ENCODE results near the gene ST8SIA4.

Gene ST8SIA4

DNA sequence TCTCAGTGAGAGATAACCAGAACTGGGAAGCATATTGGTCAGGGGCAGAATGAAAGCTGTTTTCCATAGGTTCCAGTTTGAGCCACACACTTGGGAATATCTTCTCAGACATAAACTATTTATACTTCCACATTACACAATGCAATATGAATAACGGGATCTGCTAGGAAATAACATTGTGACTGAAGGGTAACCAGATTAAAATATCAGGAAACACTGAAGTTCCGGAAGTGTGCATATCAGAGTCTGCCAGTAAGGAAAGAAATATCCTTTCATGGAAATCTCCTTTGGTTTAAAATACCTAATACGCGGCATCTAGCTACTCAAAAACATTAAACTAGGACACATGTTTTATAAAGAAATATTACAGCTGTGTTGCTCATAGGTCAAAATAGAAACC, 56.3 kb downstream of the ST8SIA4 start:
- Histone ChIP-seq H3K36me3 (ENCODE audit: control insufficient read depth, insufficient read depth, low read length, severe bottlenecking) (no peaks in the 10 kb centered on the region), H3K4me3 (ENCODE audit: low read length) (peak overlapping the region; percentile 60), H3K4me1 (ENCODE audit: control insufficient read depth, insufficient read depth, low read length) (peaks cover 11% of the 10 kb centered on the region), H3K9me3 (ENCODE audit: control insufficient read depth, low read length) (no peaks in the 10 kb centered on the region), H3K9ac (ENCODE audit: low read length) (no peak overlapping the region), H3K27me3 (replicated peaks; ENCODE audit: control insufficient read depth, insufficient read depth, low read length) (no peaks in the 10 kb centered on the region)
- DNase-seq (ENCODE audit: low read depth), result peak; percentile 46

DNA sequence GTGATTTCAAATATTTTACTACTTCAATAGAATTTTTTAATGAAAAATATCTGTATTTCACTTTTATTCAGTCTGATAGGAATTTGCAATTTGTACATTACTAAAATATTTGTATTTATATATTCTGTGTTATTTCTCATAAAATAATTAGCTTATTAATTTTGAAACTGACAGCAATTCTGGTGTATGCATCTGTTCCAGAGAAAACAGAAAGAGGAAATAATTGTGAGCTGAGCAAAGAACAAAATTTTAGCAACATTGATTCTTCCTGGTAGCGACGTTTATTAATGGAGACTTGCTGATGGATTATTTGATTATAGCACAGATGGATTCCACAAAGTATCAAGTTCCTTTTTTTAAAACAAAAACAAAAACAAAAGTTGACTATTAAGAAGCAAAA, 61.0 kb downstream of the ST8SIA4 start:
- peaks cover 16% of the 10 kb centered on the region for H3K4me1 ChIP-seq (ENCODE audit: control insufficient read depth, insufficient read depth, low read length)
- H3K9me3 ChIP-seq (ENCODE audit: control insufficient read depth, low read length), result no peaks in the 10 kb centered on the region
- no peak overlapping the region for H3K9ac ChIP-seq (ENCODE audit: low read length)
- H3K27me3 ChIP-seq (replicated peaks; ENCODE audit: control insufficient read depth, insufficient read depth, low read length), result no peaks in the 10 kb centered on the region
- H3K4me3 ChIP-seq (ENCODE audit: low read length), result no peak overlapping the region
- H3K36me3 ChIP-seq (ENCODE audit: control insufficient read depth, insufficient read depth, low read length, severe bottlenecking), result no peaks in the 10 kb centered on the region
- no peak for DNase-seq (ENCODE audit: low read depth)

- Histone ChIP-seq H3K4me1 (ENCODE audit: control insufficient read depth, insufficient read depth, low read length) (peaks cover 10% of the 10 kb centered on the region), H3K4me3 (ENCODE audit: low read length) (no peak overlapping the region), H3K9me3 (ENCODE audit: control insufficient read depth, low read length) (no peaks in the 10 kb centered on the region), H3K36me3 (ENCODE audit: control insufficient read depth, insufficient read depth, low read length, severe bottlenecking) (no peaks in the 10 kb centered on the region), H3K9ac (ENCODE audit: low read length) (no peak overlapping the region), H3K27me3 (replicated peaks; ENCODE audit: control insufficient read depth, insufficient read depth, low read length) (no peaks in the 10 kb centered on the region)
- DNase-seq (ENCODE audit: low read depth), result no peak
Observed at GRCh38 chr5:100841358-100842076, 61.6 kb downstream of the ST8SIA4 start.

GRCh38 chr5:100840789-100841188, 62.3 kb downstream of the ST8SIA4 start:
- H3K9me3 ChIP-seq (ENCODE audit: control insufficient read depth, low read length), result no peaks in the 10 kb centered on the region
- H3K4me1 ChIP-seq (ENCODE audit: control insufficient read depth, insufficient read depth, low read length), result peaks cover 9% of the 10 kb centered on the region
- H3K36me3 ChIP-seq (ENCODE audit: control insufficient read depth, insufficient read depth, low read length, severe bottlenecking), result no peaks in the 10 kb centered on the region
- H3K27me3 ChIP-seq (replicated peaks; ENCODE audit: control insufficient read depth, insufficient read depth, low read length), result no peaks in the 10 kb centered on the region
- no peak overlapping the region for H3K4me3 ChIP-seq (ENCODE audit: low read length)
- DNase-seq (ENCODE audit: low read depth), result no peak
- H3K9ac ChIP-seq (ENCODE audit: low read length), result no peak overlapping the region

DNA sequence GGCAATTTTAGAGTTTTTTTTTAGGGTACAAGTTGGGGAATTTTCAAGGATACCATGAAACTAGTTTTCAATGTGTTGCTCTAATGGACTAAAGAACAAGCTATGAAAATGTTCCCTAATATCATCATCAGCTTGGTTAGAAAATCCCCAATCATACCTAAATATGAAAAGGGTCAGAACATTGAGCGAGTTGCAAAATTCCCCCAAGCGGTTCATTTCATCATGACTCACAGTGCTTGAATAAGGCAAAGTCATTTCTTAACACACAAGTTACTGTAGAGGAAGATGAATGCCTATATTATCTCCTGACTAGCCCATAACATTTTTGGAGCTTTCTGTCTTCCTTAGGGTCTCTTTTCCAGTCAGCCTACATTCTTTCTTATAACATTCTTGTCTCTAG, 62.7 kb downstream of the ST8SIA4 start:
- peak; percentile 40 for DNase-seq (ENCODE audit: low read depth)

DNA sequence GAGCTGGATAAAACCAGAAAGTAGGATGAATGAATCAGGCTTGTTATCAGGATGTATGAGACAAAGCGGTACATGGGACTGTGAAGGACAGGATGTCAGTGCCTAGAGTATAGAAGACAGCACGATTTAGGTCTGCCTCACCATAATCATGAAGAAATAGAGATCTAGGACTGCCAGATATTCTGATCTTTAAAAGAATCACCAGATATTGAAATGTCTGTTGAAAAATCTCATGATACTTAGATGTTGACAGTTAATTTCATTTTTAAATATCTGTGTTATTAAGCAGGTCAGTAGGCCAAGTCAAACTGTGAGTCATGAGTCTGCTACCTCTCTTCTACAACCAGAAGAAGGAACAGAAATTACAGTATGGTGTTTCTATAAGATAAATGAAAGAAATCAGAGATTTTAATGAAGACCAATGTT, 65.0 kb downstream of the ST8SIA4 start:
- peaks cover 9% of the 10 kb centered on the region for H3K4me1 ChIP-seq (ENCODE audit: control insufficient read depth, insufficient read depth, low read length)
- no peaks in the 10 kb centered on the region for H3K36me3 ChIP-seq (ENCODE audit: control insufficient read depth, insufficient read depth, low read length, severe bottlenecking)
- no peaks in the 10 kb centered on the region for H3K9me3 ChIP-seq (ENCODE audit: control insufficient read depth, low read length)
- DNase-seq (ENCODE audit: low read depth), result no peak
- no peaks in the 10 kb centered on the region for H3K27me3 ChIP-seq (replicated peaks; ENCODE audit: control insufficient read depth, insufficient read depth, low read length)
- H3K4me3 ChIP-seq (ENCODE audit: low read length), result no peak overlapping the region
- H3K9ac ChIP-seq (ENCODE audit: low read length), result no peak overlapping the region

More for the DNA sequence above, 62.7 kb downstream of the ST8SIA4 start:
- H3K4me1 ChIP-seq (ENCODE audit: control insufficient read depth, insufficient read depth, low read length), result peaks cover 9% of the 10 kb centered on the region
- H3K27me3 ChIP-seq (replicated peaks; ENCODE audit: control insufficient read depth, insufficient read depth, low read length), result no peaks in the 10 kb centered on the region
- no peaks in the 10 kb centered on the region for H3K36me3 ChIP-seq (ENCODE audit: control insufficient read depth, insufficient read depth, low read length, severe bottlenecking)
- no peak overlapping the region for H3K4me3 ChIP-seq (ENCODE audit: low read length)
- no peak overlapping the region for H3K9ac ChIP-seq (ENCODE audit: low read length)
- no peaks in the 10 kb centered on the region for H3K9me3 ChIP-seq (ENCODE audit: control insufficient read depth, low read length)

DNA sequence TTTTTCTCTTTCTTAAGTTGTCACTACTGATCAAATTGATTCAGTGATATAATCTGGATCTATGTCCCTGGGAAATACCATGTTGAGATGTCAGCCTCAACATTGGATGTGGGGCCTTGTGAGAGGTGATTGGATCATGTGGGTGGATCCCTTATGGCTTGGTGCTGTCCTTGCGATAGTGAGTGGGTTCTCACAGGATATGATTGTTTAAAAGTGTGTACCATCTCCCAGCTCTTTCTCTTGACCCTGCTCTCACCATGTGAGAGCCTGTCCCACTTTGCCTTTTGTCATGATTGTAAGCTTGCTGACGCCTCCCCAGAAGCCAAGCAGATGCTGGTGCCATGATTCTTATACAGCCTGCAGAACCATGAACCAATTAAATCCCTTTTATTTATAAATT, 68.6 kb downstream of the ST8SIA4 start:
- Histone ChIP-seq H3K27me3 (replicated peaks; ENCODE audit: control insufficient read depth, insufficient read depth, low read length) (no peaks in the 10 kb centered on the region), H3K36me3 (ENCODE audit: control insufficient read depth, insufficient read depth, low read length, severe bottlenecking) (no peaks in the 10 kb centered on the region), H3K4me3 (ENCODE audit: low read length) (no peak overlapping the region), H3K9me3 (ENCODE audit: control insufficient read depth, low read length) (no peaks in the 10 kb centered on the region), H3K4me1 (ENCODE audit: control insufficient read depth, insufficient read depth, low read length) (no peaks in the 10 kb centered on the region), H3K9ac (ENCODE audit: low read length) (no peak overlapping the region)
- DNase-seq (ENCODE audit: low read depth), result no peak

- no peaks in the 10 kb centered on the region for H3K9me3 ChIP-seq (ENCODE audit: control insufficient read depth, low read length)
- no peak for DNase-seq (ENCODE audit: low read depth)
Observed at GRCh38 chr5:100832252-100833230, 70.5 kb downstream of the ST8SIA4 start.

DNA sequence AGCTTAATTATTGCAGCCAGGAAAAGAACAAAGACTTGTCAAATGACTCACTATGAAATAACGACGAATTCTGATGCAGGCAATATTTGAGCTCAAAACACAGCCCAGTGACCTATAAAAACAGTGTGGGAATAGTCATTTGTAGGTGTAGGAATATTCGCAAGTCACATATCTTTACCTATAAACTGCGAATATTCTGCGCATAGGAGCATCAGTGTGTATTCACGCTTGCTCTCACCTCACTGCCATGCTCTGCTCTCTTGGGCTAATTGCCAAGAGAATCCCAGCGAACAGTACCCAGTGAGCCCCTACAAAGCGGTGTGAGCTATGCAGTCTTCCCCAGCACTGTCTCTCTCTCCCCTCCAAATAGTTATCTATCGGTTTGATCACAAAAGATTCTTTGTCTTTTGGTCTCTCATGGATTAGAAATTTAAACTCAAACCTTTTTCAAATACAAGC, 74.2 kb downstream of the ST8SIA4 start:
- Histone ChIP-seq H3K9ac (ENCODE audit: low read length) (no peak overlapping the region), H3K36me3 (ENCODE audit: control insufficient read depth, insufficient read depth, low read length, severe bottlenecking) (no peaks in the 10 kb centered on the region), H3K27me3 (replicated peaks; ENCODE audit: control insufficient read depth, insufficient read depth, low read length) (no peaks in the 10 kb centered on the region), H3K9me3 (ENCODE audit: control insufficient read depth, low read length) (no peaks in the 10 kb centered on the region), H3K4me3 (ENCODE audit: low read length) (no peak overlapping the region), H3K4me1 (ENCODE audit: control insufficient read depth, insufficient read depth, low read length) (peaks cover 15% of the 10 kb centered on the region)
- no peak for DNase-seq (ENCODE audit: low read depth)

More at GRCh38 chr5:100832252-100833230, 70.5 kb downstream of the ST8SIA4 start:
- Histone ChIP-seq H3K4me1 (ENCODE audit: control insufficient read depth, insufficient read depth, low read length) (peaks cover 10% of the 10 kb centered on the region), H3K4me3 (ENCODE audit: low read length) (no peak overlapping the region), H3K27me3 (replicated peaks; ENCODE audit: control insufficient read depth, insufficient read depth, low read length) (no peaks in the 10 kb centered on the region), H3K9ac (ENCODE audit: low read length) (no peak overlapping the region), H3K36me3 (ENCODE audit: control insufficient read depth, insufficient read depth, low read length, severe bottlenecking) (no peaks in the 10 kb centered on the region)

DNA sequence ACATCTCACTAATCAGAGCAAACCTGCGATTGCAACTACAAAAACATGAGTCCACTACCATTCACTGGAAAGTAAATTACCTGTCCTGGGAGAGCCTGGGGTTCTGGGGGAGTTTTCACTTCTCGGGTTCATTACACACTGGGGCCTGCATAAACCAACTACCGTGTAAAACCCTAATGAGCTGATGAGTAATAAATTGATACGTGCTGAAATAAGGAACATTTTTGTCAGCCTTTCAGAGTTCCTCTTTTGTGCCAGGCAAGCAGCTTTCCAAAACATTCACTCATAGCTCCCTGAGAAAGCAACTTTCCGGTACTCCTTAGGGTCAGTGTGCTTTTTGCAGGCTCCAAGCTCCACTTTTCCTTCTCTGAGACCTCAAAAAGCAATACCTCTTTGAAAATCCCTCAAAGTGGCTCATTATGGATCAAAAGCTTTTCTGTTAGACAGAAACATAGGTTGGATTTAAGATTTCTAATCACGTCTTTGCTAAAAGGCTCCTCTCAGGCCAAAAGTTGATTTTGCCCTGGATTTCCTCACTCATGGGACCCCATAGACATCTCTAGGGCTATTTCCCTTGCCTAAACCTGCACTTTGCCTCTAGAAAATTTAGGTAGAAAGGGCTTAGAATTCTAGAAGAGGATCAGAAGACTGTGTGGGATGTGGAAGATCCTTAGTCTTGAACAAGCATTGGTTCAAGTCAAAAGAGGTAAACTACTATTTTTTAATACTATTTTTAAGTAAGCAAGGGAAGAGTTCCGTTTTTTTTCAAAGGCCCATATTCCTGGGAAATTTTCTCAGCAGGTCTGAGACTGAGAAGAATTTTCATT, 74.8 kb downstream of the ST8SIA4 start:
- no peaks in the 10 kb centered on the region for H3K9me3 ChIP-seq (ENCODE audit: control insufficient read depth, low read length)
- H3K9ac ChIP-seq (ENCODE audit: low read length), result peak overlapping the region; percentile 3
- H3K36me3 ChIP-seq (ENCODE audit: control insufficient read depth, insufficient read depth, low read length, severe bottlenecking), result no peaks in the 10 kb centered on the region
- H3K4me3 ChIP-seq (ENCODE audit: low read length), result peak overlapping the region; percentile 11
- peaks cover 15% of the 10 kb centered on the region for H3K4me1 ChIP-seq (ENCODE audit: control insufficient read depth, insufficient read depth, low read length)
- DNase-seq (ENCODE audit: low read depth), result no peak
- H3K27me3 ChIP-seq (replicated peaks; ENCODE audit: control insufficient read depth, insufficient read depth, low read length), result no peaks in the 10 kb centered on the region
